Karpas-422 (cell line): ENCODE data around the gene ITPRIP. TPM values are rescaled to one million over a fixed set of nuclear protein-coding genes. Genes with fewer than 3 reads are reported as not detected.

ENCODE experiments used
- DNase-seq: peaks from one replicate; pipeline ENCODE4 v3.0.0-alpha.2; 2015
- H2AFZ ChIP-seq: fragments of 200-600 bp; sonication (generic); 2 replicates; pipeline ENCODE4 v1.6.1; 2014; ENCODE audit warnings: antibody characterized with exemption, low read length, mixed read lengths
- H3K27ac ChIP-seq: fragments of 200-600 bp; sonication (generic); 2 replicates; pipeline ENCODE4 v1.5.1; 2014; ENCODE audit warnings: mild to moderate bottlenecking, low read length, moderate library complexity
- H3K27me3 ChIP-seq: fragments of 200-600 bp; sonication (generic); 2 replicates; pipeline ENCODE4 v1.6.1; 2014; ENCODE audit warnings: low read length, mixed read lengths
- H3K36me3 ChIP-seq: fragments of 200-600 bp; sonication (generic); 2 replicates; pipeline ENCODE4 v1.6.1; 2014; ENCODE audit warnings: low read length, mixed read lengths; ENCODE audit not compliant: insufficient read depth
- H3K4me1 ChIP-seq: fragments of 200-600 bp; sonication (generic); 2 replicates; pipeline ENCODE4 v1.6.1; 2014; ENCODE audit warnings: mild to moderate bottlenecking, low read length, mixed read lengths
- H3K4me2 ChIP-seq: fragments of 200-600 bp; sonication (generic); 2 replicates; pipeline ENCODE4 v1.6.1; 2014; ENCODE audit warnings: low read length, low read depth, mild to moderate bottlenecking; ENCODE audit not compliant: poor library complexity, severe bottlenecking
- H3K4me3 ChIP-seq: fragments of 200-600 bp; sonication (generic); 2 replicates; pipeline ENCODE4 v1.5.1; 2014; ENCODE audit warnings: mild to moderate bottlenecking, antibody characterized with exemption, low read length, mixed read lengths
- H3K79me2 ChIP-seq: fragments of 200-600 bp; sonication (generic); 2 replicates; pipeline ENCODE4 v1.6.1; 2014; ENCODE audit warnings: mild to moderate bottlenecking, low read length, mixed read lengths
- H3K9ac ChIP-seq: fragments of 200-600 bp; sonication (generic); 2 replicates; pipeline ENCODE4 v1.6.0; 2014; ENCODE audit warnings: low read length
- H3K9me2 ChIP-seq: fragments of 200-600 bp; sonication (generic), shearing (Covaris generic); replicated peaks from 2 replicates; pipeline ENCODE4 v1.6.0; 2014; ENCODE audit warnings: mild to moderate bottlenecking, low read length, moderate library complexity; ENCODE audit not compliant: insufficient read depth
- H3K9me3 ChIP-seq: fragments of 300-700, 200-600 bp; sonication (generic); 2 replicates; pipeline ENCODE4 v1.6.1; 2014; ENCODE audit warnings: low read length, mixed read lengths
- H4K20me1 ChIP-seq: fragments of 200-600 bp; sonication (generic); 2 replicates; pipeline ENCODE4 v1.6.1; 2014; ENCODE audit warnings: mild to moderate bottlenecking, antibody characterized with exemption, low read length, low read depth; ENCODE audit not compliant: insufficient read depth
- total RNA-seq: library from RNA; depleted of rRNA; stranded (reverse); fragments of >200 nt; shearing (Covaris generic); gene quantifications from 2 replicates; pipeline ENCODE4 v1.2.3, GENCODE V29; 2014; ENCODE audit warnings: low replicate concordance

The ITPRIP gene
- total RNA-seq, 1 experiment from 2014 or later: 4.5 TPM

GRCh38 chr10:104311184-104311720 is 27.0 kb downstream of the ITPRIP start:
- Histone ChIP-seq H3K9ac (no peak overlapping the region), H3K27ac (no peak overlapping the region), H2AFZ (no peak overlapping the region), H3K4me1 (peaks cover under 1% of the 10 kb centered on the region), H3K9me3 (no peaks in the 10 kb centered on the region), H3K4me3 (no peak overlapping the region), H3K4me2 (no peak overlapping the region), H3K36me3 (peaks cover 15% of the 10 kb centered on the region), H3K27me3 (no peaks in the 10 kb centered on the region), H3K79me2 (no peaks in the 10 kb centered on the region), H4K20me1 (peaks cover 56% of the 10 kb centered on the region; the same call in 1 of the 2 replicates), H3K9me2 (no peaks in the 10 kb centered on the region)
- no peak for DNase-seq

GRCh38 chr10:104309980-104310978 is 28.0 kb downstream of the ITPRIP start:
- H2AFZ ChIP-seq: no peak overlapping the region
- no peak for DNase-seq
- no peaks in the 10 kb centered on the region for H3K9me3 ChIP-seq
- no peak overlapping the region for H3K4me3 ChIP-seq
- H3K36me3 ChIP-seq: peaks cover 15% of the 10 kb centered on the region
- H3K27me3 ChIP-seq: no peaks in the 10 kb centered on the region
- H3K9me2 ChIP-seq: no peaks in the 10 kb centered on the region
- H3K27ac ChIP-seq: no peak overlapping the region
- peaks cover 6% of the 10 kb centered on the region for H3K4me1 ChIP-seq
- no peak overlapping the region for H3K9ac ChIP-seq
- peaks cover 48% of the 10 kb centered on the region; the same call in 1 of the 2 replicates for H4K20me1 ChIP-seq
- H3K79me2 ChIP-seq: no peaks in the 10 kb centered on the region
- no peak overlapping the region for H3K4me2 ChIP-seq

GRCh38 chr10:104308439-104308903 is 29.8 kb downstream of the ITPRIP start:
- Histone ChIP-seq H3K27ac (no peak overlapping the region), H3K4me2 (no peak overlapping the region), H4K20me1 (peaks cover 32% of the 10 kb centered on the region; the same call in 1 of the 2 replicates), H2AFZ (no peak overlapping the region), H3K9me2 (no peaks in the 10 kb centered on the region), H3K9me3 (no peaks in the 10 kb centered on the region), H3K4me1 (peaks cover 6% of the 10 kb centered on the region), H3K4me3 (no peak overlapping the region), H3K36me3 (peaks cover 2% of the 10 kb centered on the region; the same call in 1 of the 2 replicates), H3K79me2 (no peaks in the 10 kb centered on the region), H3K9ac (no peak overlapping the region), H3K27me3 (no peaks in the 10 kb centered on the region)
- no peak for DNase-seq

- no peak overlapping the region for H2AFZ ChIP-seq
- no peaks in the 10 kb centered on the region for H3K9me3 ChIP-seq
- no peak overlapping the region for H3K4me3 ChIP-seq
- H3K27me3 ChIP-seq: no peaks in the 10 kb centered on the region
- DNase-seq: no peak
- H3K27ac ChIP-seq: no peak overlapping the region
- peaks cover 6% of the 10 kb centered on the region for H3K4me1 ChIP-seq
- H3K36me3 ChIP-seq: no peaks in the 10 kb centered on the region
- H3K4me2 ChIP-seq: no peak overlapping the region
- H3K9me2 ChIP-seq: no peaks in the 10 kb centered on the region
- H4K20me1 ChIP-seq: peaks cover 25% of the 10 kb centered on the region; the same call in 1 of the 2 replicates
- no peak overlapping the region for H3K9ac ChIP-seq
- no peaks in the 10 kb centered on the region for H3K79me2 ChIP-seq
Observed at GRCh38 chr10:104307576-104308438, 30.5 kb downstream of the ITPRIP start.

- H3K4me1 ChIP-seq: peaks cover 6% of the 10 kb centered on the region
- no peaks in the 10 kb centered on the region for H3K9me2 ChIP-seq
- H3K4me3 ChIP-seq: no peak overlapping the region
- peaks cover 21% of the 10 kb centered on the region; the same call in 1 of the 2 replicates for H4K20me1 ChIP-seq
- no peak overlapping the region for H2AFZ ChIP-seq
- no peak overlapping the region for H3K27ac ChIP-seq
- H3K9me3 ChIP-seq: no peaks in the 10 kb centered on the region
- H3K36me3 ChIP-seq: no peaks in the 10 kb centered on the region
- no peak for DNase-seq
- H3K9ac ChIP-seq: no peak overlapping the region
- no peaks in the 10 kb centered on the region for H3K27me3 ChIP-seq
- no peaks in the 10 kb centered on the region for H3K79me2 ChIP-seq
- H3K4me2 ChIP-seq: no peak overlapping the region
Observed at GRCh38 chr10:104306897-104307296, 31.4 kb downstream of the ITPRIP start.

- Histone ChIP-seq H3K27me3 (no peaks in the 10 kb centered on the region), H3K9me2 (no peaks in the 10 kb centered on the region), H3K9ac (no peak overlapping the region), H3K9me3 (no peaks in the 10 kb centered on the region), H3K4me3 (no peak overlapping the region), H2AFZ (no peak overlapping the region), H3K4me1 (peaks cover 6% of the 10 kb centered on the region), H4K20me1 (peaks cover 6% of the 10 kb centered on the region; the same call in 1 of the 2 replicates), H3K4me2 (no peak overlapping the region), H3K79me2 (no peaks in the 10 kb centered on the region), H3K36me3 (no peaks in the 10 kb centered on the region), H3K27ac (no peak overlapping the region)
- DNase-seq: no peak
Observed at GRCh38 chr10:104304927-104305326, 33.3 kb downstream of the ITPRIP start.

- H3K9me2 ChIP-seq: no peaks in the 10 kb centered on the region
- H3K79me2 ChIP-seq: no peaks in the 10 kb centered on the region
- H2AFZ ChIP-seq: no peak overlapping the region
- H3K4me3 ChIP-seq: no peak overlapping the region
- H3K9ac ChIP-seq: no peak overlapping the region
- H3K9me3 ChIP-seq: no peaks in the 10 kb centered on the region
- no peaks in the 10 kb centered on the region for H3K27me3 ChIP-seq
- H3K27ac ChIP-seq: no peak overlapping the region
- H3K36me3 ChIP-seq: no peaks in the 10 kb centered on the region
- peaks cover 6% of the 10 kb centered on the region for H3K4me1 ChIP-seq
- 0 out of 2 replicates have a peak, but pooled peaks cover 3% of the 10 kb centered on the region for H4K20me1 ChIP-seq
- DNase-seq: no peak
- no peak overlapping the region for H3K4me2 ChIP-seq
Observed at GRCh38 chr10:104304356-104304745, 33.9 kb downstream of the ITPRIP start.
